ENCODE results near the gene RTN4RL2.

Gene RTN4RL2

GRCh38 chr11:57462597-57462996 lies 2.3 kb downstream of the RTN4RL2 start:
- no peak for DNase-seq (ENCODE audit: low spot score)

- no peak for DNase-seq (ENCODE audit: low spot score)
These were observed 3.6 kb downstream of the RTN4RL2 start for GRCh38 chr11:57463671-57464538.

- no peak for DNase-seq (ENCODE audit: low spot score)
These were observed 4.3 kb downstream of the RTN4RL2 start for GRCh38 chr11:57464539-57465181.

DNA sequence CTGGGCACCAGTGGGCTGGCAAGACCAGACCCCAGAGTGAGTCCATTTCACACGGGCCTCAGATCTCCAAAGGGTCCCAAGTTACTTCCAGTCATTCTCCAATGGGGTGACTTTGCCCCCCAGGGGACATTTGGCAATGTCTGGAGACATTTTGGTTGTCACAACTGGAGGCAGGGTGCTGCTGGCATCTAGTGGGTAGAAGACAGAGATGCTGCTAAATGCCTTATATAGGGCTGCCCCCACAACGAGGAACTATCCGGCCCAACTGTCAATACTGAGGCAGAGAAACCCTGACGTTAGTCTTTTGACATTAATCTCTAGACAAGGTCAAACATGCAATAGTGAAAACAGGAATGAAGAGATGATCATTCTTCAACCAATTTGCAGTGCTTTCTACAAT lies 6.4 kb downstream of the RTN4RL2 start:
- DNase-seq (ENCODE audit: low spot score), result no peak

- no peak for DNase-seq (ENCODE audit: low spot score)
These were observed 7.3 kb downstream of the RTN4RL2 start for GRCh38 chr11:57467508-57468157.

GRCh38 chr11:57468276-57468675 lies 7.9 kb downstream of the RTN4RL2 start:
- DNase-seq (ENCODE audit: low spot score), result no peak

GRCh38 chr11:57469268-57469667 lies 8.9 kb downstream of the RTN4RL2 start:
- DNase-seq (ENCODE audit: low spot score), result no peak

- DNase-seq (ENCODE audit: low spot score), result no peak
These were observed 11.2 kb downstream of the RTN4RL2 start for GRCh38 chr11:57471496-57471895.

DNA sequence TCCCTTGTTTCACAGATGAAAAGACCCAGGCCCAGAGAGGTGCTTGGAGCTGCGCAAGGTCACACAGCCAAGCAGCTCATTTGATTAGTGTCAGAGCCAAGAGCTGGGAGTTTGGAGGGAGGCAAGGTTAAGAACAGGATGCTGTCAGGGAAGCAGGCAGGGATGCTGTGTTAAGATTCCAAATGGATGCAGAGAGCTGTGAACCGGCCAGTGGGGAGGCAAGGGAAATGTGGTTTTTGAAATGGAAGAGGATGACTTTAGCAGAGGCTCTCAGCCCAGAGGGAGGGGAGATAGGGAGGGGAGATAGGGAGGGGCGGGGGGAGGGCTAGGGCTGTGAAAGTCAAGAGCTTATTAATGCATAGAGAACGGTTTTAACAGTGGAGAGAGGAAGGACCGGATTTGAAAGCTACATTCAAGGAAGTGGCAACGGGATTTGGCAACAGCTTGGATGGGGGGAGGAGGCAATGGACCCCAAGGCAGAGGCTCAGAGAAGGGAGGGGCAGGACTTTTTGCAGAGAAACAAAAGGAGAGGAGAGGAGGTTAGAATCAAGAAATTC lies 13.0 kb downstream of the RTN4RL2 start:
- DNase-seq (ENCODE audit: low spot score), result no peak

DNA sequence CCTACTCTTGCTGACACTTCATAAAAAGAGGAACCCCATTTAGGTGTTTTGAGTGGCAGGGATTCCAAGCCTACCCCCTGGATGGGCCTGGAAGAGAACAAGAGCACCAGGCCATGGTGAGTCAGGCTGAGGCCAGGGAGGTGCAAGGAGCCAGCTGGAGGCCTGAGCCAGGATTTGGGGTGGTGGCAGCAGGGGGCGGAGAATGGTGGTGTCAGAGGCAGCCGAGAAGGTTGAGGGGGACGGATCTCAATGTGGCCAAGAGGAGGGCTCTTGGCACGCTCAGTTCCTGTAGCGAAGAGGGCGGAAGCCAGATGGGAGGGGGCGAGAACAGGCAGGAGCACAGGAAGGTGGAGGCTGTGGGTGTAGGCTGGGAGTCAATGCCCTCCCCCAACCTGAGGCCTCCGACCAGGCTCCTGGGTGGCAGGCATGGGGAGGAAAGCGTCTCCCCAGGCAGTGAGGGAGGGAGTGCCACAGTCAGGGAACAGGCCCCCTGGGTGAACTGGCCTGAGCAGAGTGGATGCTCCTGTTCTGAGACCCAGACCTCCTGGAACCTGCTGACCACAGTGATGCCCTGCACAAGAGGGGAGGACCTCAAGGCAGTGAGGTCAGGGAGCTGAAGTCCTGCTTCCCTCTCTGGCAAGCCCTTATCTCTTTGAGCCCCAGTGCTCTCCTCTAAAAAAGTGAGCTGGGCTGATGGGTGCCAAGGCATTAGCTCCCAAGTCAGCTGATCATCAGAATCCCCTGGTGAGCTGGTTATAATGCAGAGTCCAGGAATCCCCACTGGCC lies 13.9 kb downstream of the RTN4RL2 start:
- DNase-seq (ENCODE audit: low spot score), result peak; percentile 22

GRCh38 chr11:57474803-57475115 lies 14.4 kb downstream of the RTN4RL2 start:
- DNase-seq (ENCODE audit: low spot score), result no peak

- no peak for DNase-seq (ENCODE audit: low spot score)
These were observed 14.9 kb downstream of the RTN4RL2 start for GRCh38 chr11:57475191-57475590.

GRCh38 chr11:57475671-57476046 lies 15.3 kb downstream of the RTN4RL2 start:
- DNase-seq (ENCODE audit: low spot score), result no peak

DNA sequence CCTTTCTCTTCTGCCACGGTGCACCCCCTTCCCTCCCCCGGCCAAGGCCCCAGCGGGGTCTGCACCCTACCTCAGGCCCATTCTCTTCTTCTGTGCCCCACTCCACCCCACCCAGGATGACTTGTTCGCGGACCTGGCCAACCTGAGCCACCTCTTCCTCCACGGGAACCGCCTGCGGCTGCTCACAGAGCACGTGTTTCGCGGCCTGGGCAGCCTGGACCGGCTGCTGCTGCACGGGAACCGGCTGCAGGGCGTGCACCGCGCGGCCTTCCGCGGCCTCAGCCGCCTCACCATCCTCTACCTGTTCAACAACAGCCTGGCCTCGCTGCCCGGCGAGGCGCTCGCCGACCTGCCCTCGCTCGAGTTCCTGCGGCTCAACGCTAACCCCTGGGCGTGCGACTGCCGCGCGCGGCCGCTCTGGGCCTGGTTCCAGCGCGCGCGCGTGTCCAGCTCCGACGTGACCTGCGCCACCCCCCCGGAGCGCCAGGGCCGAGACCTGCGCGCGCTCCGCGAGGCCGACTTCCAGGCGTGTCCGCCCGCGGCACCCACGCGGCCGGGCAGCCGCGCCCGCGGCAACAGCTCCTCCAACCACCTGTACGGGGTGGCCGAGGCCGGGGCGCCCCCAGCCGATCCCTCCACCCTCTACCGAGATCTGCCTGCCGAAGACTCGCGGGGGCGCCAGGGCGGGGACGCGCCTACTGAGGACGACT lies 15.9 kb downstream of the RTN4RL2 start:
- peak; percentile 15 for DNase-seq (ENCODE audit: low spot score)

DNA sequence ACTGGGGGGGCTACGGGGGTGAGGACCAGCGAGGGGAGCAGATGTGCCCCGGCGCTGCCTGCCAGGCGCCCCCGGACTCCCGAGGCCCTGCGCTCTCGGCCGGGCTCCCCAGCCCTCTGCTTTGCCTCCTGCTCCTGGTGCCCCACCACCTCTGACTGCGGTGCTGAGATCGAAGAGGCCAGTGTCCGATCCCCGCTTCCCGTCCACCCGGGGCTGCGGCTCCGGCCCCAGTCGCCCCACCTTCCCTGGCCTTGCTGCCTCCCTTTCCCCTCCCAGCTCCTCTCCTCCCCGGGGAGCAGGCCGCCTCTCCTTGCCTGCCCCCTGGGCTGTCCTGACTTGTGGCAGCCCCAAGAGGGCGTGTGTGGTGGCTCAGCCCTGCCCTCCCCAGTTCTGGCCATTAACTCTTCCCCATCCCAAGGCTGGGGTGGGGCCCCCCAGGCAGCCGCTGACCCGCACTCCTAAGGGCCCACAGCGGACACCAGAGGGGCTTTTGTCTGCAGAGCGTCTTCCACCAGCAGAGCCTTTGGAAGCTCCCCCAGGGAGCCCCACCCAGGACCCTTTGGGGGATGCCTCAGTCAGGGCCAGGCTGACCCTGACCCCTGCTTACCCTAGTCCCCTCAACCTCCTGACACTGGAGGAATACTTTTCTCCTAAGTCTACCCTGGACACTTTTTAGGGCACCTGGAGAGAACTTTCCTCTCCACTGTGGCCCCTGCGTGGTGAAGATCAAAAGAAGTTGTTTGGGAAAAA lies 16.6 kb downstream of the RTN4RL2 start:
- DNase-seq (ENCODE audit: low spot score), result no peak

- DNase-seq (ENCODE audit: low spot score), result no peak
These were observed 17.3 kb downstream of the RTN4RL2 start for GRCh38 chr11:57477507-57478189.

- no peak for DNase-seq (ENCODE audit: low spot score)
These were observed 18.8 kb downstream of the RTN4RL2 start for GRCh38 chr11:57479021-57479663.

DNA sequence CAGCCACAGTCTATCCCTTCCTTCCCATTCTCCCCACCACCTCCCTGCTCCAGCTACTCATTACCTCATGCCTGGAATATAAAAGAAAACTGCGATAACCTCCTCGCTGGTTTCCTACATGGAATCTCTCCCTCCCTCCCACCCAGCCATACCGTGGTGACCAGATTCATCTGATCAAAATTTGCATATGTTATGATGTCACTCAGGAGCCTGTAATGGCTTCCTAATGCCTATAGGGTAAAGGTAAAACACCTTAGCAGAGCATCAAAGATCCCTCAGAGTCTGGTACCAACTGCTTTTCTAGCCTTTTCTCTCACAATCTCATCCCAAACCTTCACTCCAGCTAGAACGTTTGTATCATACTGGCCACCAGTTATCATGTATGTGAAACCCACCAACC lies 19.6 kb downstream of the RTN4RL2 start:
- DNase-seq (ENCODE audit: low spot score), result no peak

DNA sequence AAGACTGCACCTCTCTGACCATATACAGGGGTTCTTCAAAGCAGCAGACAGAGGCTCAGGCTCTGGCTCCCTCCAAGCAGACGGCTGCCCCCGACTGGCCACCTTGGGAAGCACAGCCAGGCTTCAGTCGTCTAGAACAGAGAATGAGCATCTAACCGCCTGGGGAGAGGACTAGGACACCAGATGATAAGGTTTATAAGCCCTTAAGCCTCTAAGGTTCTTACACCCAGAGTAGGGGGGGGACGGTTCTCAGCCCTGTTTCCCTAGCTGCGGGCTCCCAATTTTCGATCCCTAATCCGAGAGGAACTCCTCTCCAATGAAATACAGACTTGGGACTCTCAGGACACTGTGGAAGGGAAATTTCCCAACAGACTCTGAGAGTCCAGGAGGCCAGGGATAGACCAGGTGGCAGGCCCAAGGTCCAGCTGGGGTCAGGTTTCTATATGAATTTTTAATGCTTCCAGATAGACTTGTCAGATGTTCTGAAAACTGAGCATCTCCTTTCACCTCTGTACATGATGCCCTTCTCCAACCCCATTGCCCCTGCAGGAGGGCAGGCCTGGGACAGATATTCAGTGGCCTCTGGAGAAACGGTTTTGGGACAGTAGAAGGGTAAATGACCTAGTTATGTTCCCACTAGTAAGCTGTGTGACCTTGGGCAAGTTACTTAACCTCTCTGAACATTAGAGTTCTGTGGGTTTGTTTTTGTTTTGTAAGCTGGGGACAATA lies 20.2 kb downstream of the RTN4RL2 start:
- peak; percentile 59 for DNase-seq (ENCODE audit: low spot score)
